Skeletal muscle tissue (tissue), 4 donors: ENCODE data around the gene MRPL12. TPM values are rescaled to one million over a fixed set of nuclear protein-coding genes. Genes with fewer than 3 reads are reported as not detected.

Experiments
- H3K27ac ChIP-seq: one replicate; pipeline ENCODE4 v1.7.0; 2013; ENCODE audit warnings: mild to moderate bottlenecking, low read depth, low read length, inconsistent platforms
- H3K27me3 ChIP-seq, 3 donors: one replicate each; pipeline ENCODE4 v1.7.0; 2013; ENCODE audit warnings: low read length in 3 of 3; ENCODE audit not compliant: control insufficient read depth in 3 of 3, insufficient read depth in 3 of 3
- H3K36me3 ChIP-seq, 3 donors: one replicate each; pipeline ENCODE4 v1.7.0; 2013; ENCODE audit warnings: low read length in 3 of 3; ENCODE audit not compliant: control insufficient read depth in 3 of 3, insufficient read depth in 3 of 3
- H3K4me1 ChIP-seq, 3 donors: one replicate each; pipeline ENCODE4 v1.7.0; 2013; ENCODE audit warnings: low read length in 3 of 3, mild to moderate bottlenecking in 3 of 3; ENCODE audit not compliant: control insufficient read depth in 3 of 3, insufficient read depth in 3 of 3
- H3K4me3 ChIP-seq, 3 donors: one replicate each; pipeline ENCODE4 v1.7.0; 2013; ENCODE audit warnings: low read length in 3 of 3
- H3K9ac ChIP-seq, 3 donors: one replicate each; pipeline ENCODE4 v1.7.0; 2013; ENCODE audit warnings: low read length in 3 of 3, mild to moderate bottlenecking in 3 of 3, moderate library complexity in 2 of 3, low read depth in 1 of 3
- H3K9me3 ChIP-seq, 3 donors: one replicate each; pipeline ENCODE4 v1.7.0; 2013; ENCODE audit warnings: low read length in 3 of 3; ENCODE audit not compliant: control insufficient read depth in 3 of 3
- total RNA-seq: library from RNA; depleted of rRNA; stranded (reverse); fragments of >200 nt; gene quantifications from one replicate; pipeline ENCODE4 v1.2.3, GENCODE V29; 2014
- donor health status: Osteomylitis.

Gene MRPL12
- total RNA-seq, 1 donor from 2014 or later = 4.7 TPM

GRCh38 chr17:81681672-81682071, 21.5 kb upstream of the MRPL12 start:
- peaks cover 8 to 15% (median 13%) of the 10 kb centered on the region in 3 donors for H3K36me3 ChIP-seq
- H3K4me3 ChIP-seq = no peak overlapping the region
- no peak overlapping the region for H3K27ac ChIP-seq
- H3K4me1 ChIP-seq = peaks cover 26 to 38% (median 29%) of the 10 kb centered on the region in 3 donors
- H3K9me3 ChIP-seq = no peaks in the 10 kb centered on the region
- H3K27me3 ChIP-seq = no peaks in the 10 kb centered on the region
- H3K9ac ChIP-seq = no peak overlapping the region

DNA sequence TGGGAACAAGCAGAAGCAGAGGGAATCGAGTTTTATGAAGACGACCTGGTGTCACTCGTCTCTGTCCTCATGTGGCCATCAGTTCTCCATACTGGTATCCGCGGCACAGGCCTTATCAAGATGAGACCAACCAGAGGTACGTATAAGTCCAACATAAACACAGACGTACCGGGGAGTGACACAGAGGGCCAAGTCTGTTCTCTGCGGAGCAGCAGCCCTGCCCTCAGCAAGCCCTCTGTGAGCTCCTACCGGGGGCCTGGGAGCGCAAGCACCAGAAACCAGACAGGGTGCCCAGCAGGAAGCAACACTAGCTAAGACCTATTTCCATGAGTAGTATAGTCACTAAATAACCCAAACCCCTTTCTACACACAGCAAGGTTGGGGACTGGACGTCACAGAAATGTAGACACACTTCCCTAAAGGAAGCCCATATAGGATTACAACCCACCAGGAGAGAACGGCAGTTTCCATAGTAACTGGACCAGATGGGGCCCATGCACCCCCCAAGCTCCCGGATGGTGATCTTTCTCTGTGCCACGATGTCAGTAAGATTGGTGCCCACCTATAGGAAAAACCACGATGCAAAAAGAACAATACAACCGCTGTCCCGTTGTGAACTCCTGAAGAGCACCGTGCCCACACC, 20.5 kb upstream of the MRPL12 start:
- Histone ChIP-seq H3K9me3 (no peaks in the 10 kb centered on the region), H3K4me3 (peak overlapping the region; percentile 83 to 92 (median 89)), H3K4me1 (peaks cover 26 to 35% (median 29%) of the 10 kb centered on the region in 3 donors), H3K27me3 (no peaks in the 10 kb centered on the region), H3K9ac (peak overlapping the region; percentile 90 to 94 (median 94)), H3K27ac (no peak overlapping the region), H3K36me3 (peaks cover 19 to 24% (median 24%) of the 10 kb centered on the region in 3 donors)

GRCh38 chr17:81683208-81683583, 20.0 kb upstream of the MRPL12 start:
- Histone ChIP-seq H3K36me3 (peaks cover 24 to 29% (median 26%) of the 10 kb centered on the region in 3 donors), H3K4me1 (peaks cover 26 to 35% (median 29%) of the 10 kb centered on the region in 3 donors), H3K4me3 (peak overlapping the region; percentile 83 to 92 (median 89))

DNA sequence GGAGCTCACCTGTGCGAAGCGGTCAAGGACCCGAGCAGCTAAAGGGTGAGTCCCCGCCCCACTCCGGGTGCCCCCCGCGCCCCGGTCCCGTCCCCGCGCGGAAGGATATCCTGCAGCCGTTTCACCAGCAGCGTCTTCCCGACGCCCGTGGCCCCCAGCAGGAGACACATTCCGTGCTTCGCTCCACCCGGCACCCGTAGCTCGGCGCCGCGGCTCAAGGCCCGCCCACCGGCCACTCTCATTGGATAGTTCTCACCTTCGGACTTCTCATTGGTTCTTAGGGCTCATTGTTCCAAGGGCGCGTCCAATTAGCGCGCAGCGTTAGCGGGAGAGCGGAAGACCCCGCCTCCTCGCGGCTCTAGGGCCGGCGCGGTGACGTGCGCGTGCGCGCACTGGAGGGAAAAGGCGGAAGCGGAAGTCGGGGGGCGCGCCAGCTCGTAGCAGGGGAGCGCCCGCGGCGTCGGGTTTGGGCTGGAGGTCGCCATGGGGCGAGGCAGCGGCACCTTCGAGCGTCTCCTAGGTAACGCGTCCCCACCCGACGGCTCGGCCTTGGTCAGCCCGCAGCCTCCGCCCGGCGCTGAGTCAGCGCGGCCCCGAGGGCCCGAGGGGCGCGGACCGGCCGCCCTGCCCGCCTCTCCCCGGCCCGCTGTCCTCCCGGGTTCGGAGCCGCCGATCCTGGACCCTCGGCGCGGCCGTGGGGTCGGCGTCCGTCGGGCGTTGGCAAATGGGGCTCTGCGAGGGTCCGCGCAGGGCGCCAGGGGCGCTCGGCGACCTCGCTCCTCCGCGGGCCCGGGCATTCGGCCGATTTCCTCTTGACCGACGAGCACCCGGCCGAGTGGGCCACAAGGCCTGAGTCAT, 19.4 kb upstream of the MRPL12 start, which contains the start of the genes ARL16 and HGS:
TSS of gene ARL16 (minus strand) at position 214 of the 858 bp plus-strand sequence. CDS start at position 170, 44 bp downstream.
TSS of gene HGS (plus strand) at position 428 of the 858 bp plus-strand sequence. CDS start at position 484, 56 bp downstream.
- Histone ChIP-seq H3K9me3 (no peaks in the 10 kb centered on the region), H3K4me3 (peak within 1 kb of the TSS; percentile 89 to 92 (median 89)), H3K36me3 (peaks cover 30 to 35% (median 32%) of the 10 kb centered on the region in 3 donors), H3K27me3 (no peaks in the 10 kb centered on the region), H3K4me1 (peaks cover 26 to 35% (median 29%) of the 10 kb centered on the region in 3 donors), H3K27ac (peak within 1 kb of the TSS; percentile 64), H3K9ac (peak within 1 kb of the TSS; percentile 90 to 94 (median 94))

More at GRCh38 chr17:81683208-81683583, 20.0 kb upstream of the MRPL12 start:
- peak overlapping the region; percentile 60 for H3K27ac ChIP-seq
- no peaks in the 10 kb centered on the region for H3K9me3 ChIP-seq
- peak overlapping the region; percentile 90 to 94 (median 94) for H3K9ac ChIP-seq
- no peaks in the 10 kb centered on the region for H3K27me3 ChIP-seq

DNA sequence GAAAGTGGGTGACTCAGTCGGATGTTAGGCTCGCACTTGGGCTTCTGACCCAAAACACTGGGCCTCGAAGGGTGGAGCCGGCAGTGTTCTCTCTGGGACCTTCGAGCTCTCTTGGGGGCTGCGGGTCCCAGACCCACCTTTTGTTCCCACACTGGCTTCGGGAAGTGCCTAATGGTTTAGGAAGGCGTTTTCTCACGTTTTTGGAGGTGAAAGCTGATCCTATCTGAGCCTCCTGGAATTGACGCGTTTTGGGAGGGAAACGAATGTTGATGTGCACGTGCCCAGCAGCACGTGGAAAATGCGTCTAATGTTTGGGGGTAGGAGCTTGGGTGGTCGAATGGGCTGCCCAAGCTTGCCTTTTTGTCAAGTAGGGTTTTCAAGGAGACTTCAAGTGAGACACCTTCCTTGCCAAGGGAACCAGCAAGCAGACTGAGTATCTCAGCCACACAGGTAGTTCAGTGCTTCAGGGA, 18.7 kb upstream of the MRPL12 start:
- peak overlapping the region; percentile 89 to 91 (median 89) for H3K4me3 ChIP-seq
- H3K4me1 ChIP-seq = peaks cover 26 to 35% (median 29%) of the 10 kb centered on the region in 3 donors
- H3K27me3 ChIP-seq = no peaks in the 10 kb centered on the region
- peak overlapping the region; percentile 64 for H3K27ac ChIP-seq
- no peaks in the 10 kb centered on the region for H3K9me3 ChIP-seq
- peak overlapping the region; percentile 88 to 92 (median 89) for H3K9ac ChIP-seq
- peaks cover 37 to 40% (median 39%) of the 10 kb centered on the region in 3 donors for H3K36me3 ChIP-seq

DNA sequence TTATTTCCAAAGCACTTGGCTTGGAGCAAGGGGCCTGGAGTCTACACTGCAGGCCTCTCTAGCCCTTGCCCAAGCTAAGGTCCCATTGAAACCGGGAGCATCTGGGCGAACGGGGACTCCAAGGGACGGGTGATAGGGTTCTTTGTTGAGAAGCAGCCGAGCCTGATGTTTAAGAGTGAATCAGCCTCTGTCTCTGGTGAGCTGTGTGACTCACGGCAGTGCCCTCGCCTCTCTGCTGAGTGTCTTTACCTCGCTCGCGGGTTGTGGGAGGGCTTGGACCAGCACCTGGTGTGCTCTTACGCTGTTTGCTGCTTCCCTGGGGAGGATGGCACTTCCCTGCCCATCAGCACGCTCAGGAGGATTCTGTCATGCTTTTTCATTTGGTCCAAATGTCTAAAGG, 18.1 kb upstream of the MRPL12 start:
- Histone ChIP-seq H3K9me3 (no peaks in the 10 kb centered on the region), H3K27me3 (no peaks in the 10 kb centered on the region), H3K4me1 (peaks cover 26 to 35% (median 27%) of the 10 kb centered on the region in 3 donors), H3K27ac (no peak overlapping the region), H3K9ac (peak overlapping the region; percentile 88 to 92 (median 89)), H3K4me3 (peak overlapping the region; percentile 89 to 91 (median 89)), H3K36me3 (peaks cover 43 to 44% (median 43%) of the 10 kb centered on the region in 3 donors)

GRCh38 chr17:81686614-81687013, 16.6 kb upstream of the MRPL12 start:
- H3K36me3 ChIP-seq = peaks cover 52 to 54% (median 52%) of the 10 kb centered on the region in 3 donors
- H3K27ac ChIP-seq = no peak overlapping the region
- H3K4me1 ChIP-seq = peaks cover 25 to 33% (median 26%) of the 10 kb centered on the region in 3 donors
- no peaks in the 10 kb centered on the region for H3K9me3 ChIP-seq
- no peak overlapping the region for H3K4me3 ChIP-seq
- H3K27me3 ChIP-seq = no peaks in the 10 kb centered on the region
- no peak overlapping the region for H3K9ac ChIP-seq

- no peak overlapping the region for H3K27ac ChIP-seq
- H3K4me3 ChIP-seq = no peak overlapping the region
- H3K9me3 ChIP-seq = no peaks in the 10 kb centered on the region
- peaks cover 16 to 22% (median 19%) of the 10 kb centered on the region in 3 donors for H3K4me1 ChIP-seq
- peaks cover 61 to 62% (median 62%) of the 10 kb centered on the region in 3 donors for H3K36me3 ChIP-seq
- no peak overlapping the region for H3K9ac ChIP-seq
- no peaks in the 10 kb centered on the region for H3K27me3 ChIP-seq
These were observed 15.2 kb upstream of the MRPL12 start for GRCh38 chr17:81687770-81688541.

- no peak overlapping the region for H3K4me3 ChIP-seq
- H3K27ac ChIP-seq = no peak overlapping the region
- peaks cover 61 to 66% (median 66%) of the 10 kb centered on the region in 3 donors for H3K36me3 ChIP-seq
- H3K9me3 ChIP-seq = no peaks in the 10 kb centered on the region
- H3K4me1 ChIP-seq = peaks cover 14 to 18% (median 16%) of the 10 kb centered on the region in 3 donors
- H3K27me3 ChIP-seq = no peaks in the 10 kb centered on the region
- H3K9ac ChIP-seq = no peak overlapping the region
These were observed 14.6 kb upstream of the MRPL12 start for GRCh38 chr17:81688616-81689015.
